GM12878 (cell line): ENCODE data around the gene DES. TPM values are rescaled to one million over a fixed set of nuclear protein-coding genes. Genes with fewer than 3 reads are reported as not detected.

Source experiments
- ATAC-seq: fragments of 200-7000 bp; cut with Tn5 transposase; 3 replicates; pipeline ENCODE4 v1.9.1; 2020; ENCODE audit warnings: mild to moderate bottlenecking, moderate library complexity
- BruUV-seq: library from RNA; stranded (reverse); fragments of 400-500 nt; replicated peaks from 2 replicates; lab custom pipeline; 2021; lab: Mats Ljungman, UMichigan
- CTCF ChIA-PET: fragments of 300-600 bp; sonication (Branson Sonifier 250); formaldehyde crosslinking; extraction: SDS; loops from one replicate; lab custom pipeline; 2021; ENCODE audit warnings: inconsistent platforms; lab: Yijun Ruan, JAX
- POLR2A ChIA-PET: fragments of 350-600 bp; formaldehyde crosslinking; extraction: SDS; loops from one replicate; lab custom pipeline; 2021; ENCODE audit warnings: inconsistent platforms; lab: Charles Lee
- RAD21 ChIA-PET: fragments of 300-600 bp; sonication (Branson Sonifier 250); formaldehyde crosslinking; loops from one replicate; lab custom pipeline; 2023; ENCODE audit warnings: antibody characterized with exemption; ENCODE audit not compliant: unreplicated experiment; lab: Charles Lee
- SMC1A ChIA-PET: fragments of 300-600 bp; sonication (Branson Sonifier 250); formaldehyde crosslinking; loops from one replicate; lab custom pipeline; 2023; ENCODE audit not compliant: unreplicated experiment, uncharacterized antibody; lab: Charles Lee
- DNase-seq: peaks from one replicate; pipeline ENCODE4 v3.0.0-alpha.2; 2011; ENCODE audit warnings: low read depth, low spot score
- FAIRE-seq: peaks from 3 replicates; lab custom pipeline; 2011; peaks lifted over from hg19 to GRCh38; lab: Jason Lieb, UNC
- H2AFZ ChIP-seq: 2 replicates; pipeline ENCODE4 v1.6.0; 2011; ENCODE audit warnings: low read depth, low read length, control low read depth; ENCODE audit not compliant: control insufficient read depth
- H3K27ac ChIP-seq: 2 replicates; pipeline ENCODE4 v1.5.1; 2011; ENCODE audit warnings: control low read depth; ENCODE audit not compliant: control insufficient read depth, insufficient read depth
- H3K27me3 ChIP-seq, 2 experiments: replicated peaks in 1 of 2; 2 replicates each; pipeline versions ENCODE4 v1.6.0 to v1.6.1; 2011; ENCODE audit warnings: low read length in 1 of 2; ENCODE audit not compliant: control insufficient read depth in 2 of 2, insufficient read depth in 2 of 2
- H3K36me3 ChIP-seq, 2 experiments: 2 replicates each; pipeline ENCODE4 v1.5.1; 2011; ENCODE audit warnings: low read length in 1 of 2; ENCODE audit not compliant: control insufficient read depth in 2 of 2, insufficient read depth in 2 of 2
- H3K4me1 ChIP-seq: 2 replicates; pipeline ENCODE4 v1.6.1; 2011; ENCODE audit warnings: mild to moderate bottlenecking, low read length, moderate library complexity, mixed read lengths; ENCODE audit not compliant: control insufficient read depth, insufficient read depth
- H3K4me2 ChIP-seq: 2 replicates; pipeline ENCODE4 v1.6.0; 2011; ENCODE audit warnings: control low read depth; ENCODE audit not compliant: control insufficient read depth, insufficient read depth
- H3K4me3 ChIP-seq: fragments of 200-600 bp; sonication (generic); 2 replicates; pipeline ENCODE4 v1.5.1; 2016
- H3K79me2 ChIP-seq: 2 replicates; pipeline ENCODE4 v1.6.0; 2011; ENCODE audit warnings: low read length; ENCODE audit not compliant: control insufficient read depth, insufficient read depth
- H3K9ac ChIP-seq: 2 replicates; pipeline ENCODE4 v1.8.0; 2011; ENCODE audit warnings: low read length, control low read depth, mixed read lengths; ENCODE audit not compliant: control insufficient read depth, insufficient read depth
- H3K9me3 ChIP-seq: replicated peaks from 3 replicates; pipeline ENCODE4 v1.5.1; 2011; ENCODE audit warnings: mild to moderate bottlenecking, low read length; ENCODE audit not compliant: control insufficient read depth, insufficient read depth
- H4K20me1 ChIP-seq: 2 replicates; pipeline ENCODE4 v1.6.0; 2011; ENCODE audit not compliant: control insufficient read depth, insufficient read depth
- BCL11A ChIP-seq: IDR thresholded peaks from 2 replicates; pipeline ENCODE4 v1.6.1; 2011; ENCODE audit warnings: low read depth, low read length
- CHD2 ChIP-seq: IDR thresholded peaks from 2 replicates; pipeline ENCODE4 v1.6.1; 2011; ENCODE audit warnings: low read depth, low read length, improper control_type of control experiment, borderline replicate concordance
- IKZF1 ChIP-seq: fragments of 450-650 bp; conservative IDR thresholded peaks from 2 replicates; pipeline ENCODE4 v1.6.1; 2017; ENCODE audit warnings: antibody characterized with exemption, mild to moderate bottlenecking
- IKZF2 ChIP-seq, 2 experiments: fragments of 450-650 bp; IDR thresholded peaks; 2 replicates each; pipeline ENCODE4 v1.6.1; 2017; ENCODE audit warnings: mild to moderate bottlenecking in 2 of 2, moderate library complexity in 2 of 2
- NBN ChIP-seq: fragments of 450-650 bp; IDR thresholded peaks from 2 replicates; pipeline ENCODE4 v1.6.1; 2016
- NFIC ChIP-seq: IDR thresholded peaks from 2 replicates; pipeline ENCODE4 v1.6.1; 2012; ENCODE audit warnings: low read depth, mild to moderate bottlenecking, inconsistent platforms, low read length, moderate library complexity
- whole genome bisulfite sequencing: methylation state at CpG from one replicate; pipeline ENCODE4 v1.1.6; 2016; ENCODE audit warnings: low lambda C conversion rate; ENCODE audit not compliant: insufficient replicate concordance, insufficient coverage; ENCODE audit errors: missing lambda C conversion rate; 5-methylcytosine and 5-hydroxymethylcytosine counted together
- in situ Hi-C: fragments of 300-500 bp; cut with MboI; formaldehyde crosslinking; loops from 9 replicates; pipeline ENCODE4 v1.14.3; 2018; ENCODE audit warnings: mixed read lengths
- intact Hi-C: fragments of 100-400 bp; cut with micrococcal nuclease; formaldehyde crosslinking; loops from one replicate; pipeline ENCODE4 v1.14.2; 2022; ENCODE audit not compliant: unreplicated experiment
- polyA plus RNA-seq, 11 experiments: library from polyadenylated mRNA; depleted of rRNA in 4 of 11; unstranded in 6 of 11; stranded (reverse) in 5 of 11; fragments of >200 nt; fragmentation: Nextera tagmentation in 4 of 11; fragmentation: Illumina TruSeq in 1 of 11; extraction: Ambion mirVana in 4 of 11; extraction: Trizol in 1 of 11; gene quantifications; 1 replicate in 1 of 11; 2 replicates in 10 of 11; pipeline versions ENCODE4 v1.2.1 to v1.2.3, GENCODE V29; 2011 to 2016; ENCODE audit warnings: inconsistent platforms in 2 of 11, missing spikeins in 2 of 11, low read depth in 1 of 11
- total RNA-seq, 4 experiments: library from RNA; depleted of rRNA in 3 of 4; stranded (reverse); fragments of >200 nt in 3 of 4; fragmentation: Illumina TruSeq in 1 of 4; extraction: Trizol in 1 of 4; gene quantifications; 2 replicates each; pipeline versions ENCODE4 v1.2.1 to v1.2.3, GENCODE V29; 2013 to 2021

DES gene
- total and polyA plus RNA-seq, 10 of the 15 experiments (the other 5 are each of a cell fraction or from before 2014, with no cell fraction given), result 0.80 TPM; not detected in 9

DNA sequence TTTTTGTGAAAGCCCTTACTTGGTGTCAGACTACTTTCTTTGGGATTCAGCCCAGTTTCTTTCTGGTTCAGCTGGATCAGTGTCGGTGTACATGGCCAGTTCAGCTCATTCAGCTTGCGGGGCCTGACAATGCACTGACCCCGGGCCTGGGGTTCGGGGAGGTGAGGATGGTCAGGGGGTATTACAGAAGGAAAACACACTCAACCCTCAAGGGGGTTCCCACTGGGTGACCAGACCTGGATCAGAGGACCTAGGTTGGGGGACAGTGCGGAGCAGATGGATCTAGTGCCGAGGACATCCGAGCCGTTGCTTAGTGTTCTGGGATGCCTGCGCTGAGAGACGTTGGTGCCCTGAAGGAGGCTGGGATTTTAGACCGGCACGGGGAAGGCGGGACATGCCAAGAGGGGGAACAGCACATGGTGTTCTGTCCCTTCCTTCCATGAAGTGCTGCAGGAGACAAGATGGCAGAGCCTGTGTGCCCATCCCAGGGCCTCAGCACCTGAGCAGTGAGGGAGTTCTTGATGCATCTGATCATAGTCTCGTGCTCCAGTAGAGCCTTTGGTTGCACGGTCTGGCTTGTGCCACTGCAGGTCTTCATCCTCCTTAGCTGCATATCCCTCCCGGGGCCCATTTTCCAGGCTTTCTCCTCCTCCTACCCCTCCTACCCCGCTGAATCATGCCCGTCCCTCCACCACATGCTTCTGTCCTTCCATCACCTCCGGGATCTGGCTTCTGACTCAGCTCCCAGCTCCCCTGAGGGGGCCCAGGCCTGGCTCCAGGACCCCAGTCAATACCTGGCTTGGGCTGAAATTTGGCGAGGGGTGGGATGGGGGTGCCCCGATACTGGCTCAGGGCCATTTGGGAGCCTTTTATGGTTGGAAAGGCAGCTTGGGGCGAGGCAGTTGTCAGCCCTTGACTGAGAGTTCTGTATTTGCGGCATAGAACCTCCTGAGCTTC, 34.5 kb downstream of the DES start:
- SMC1A ChIA-PET, result interaction anchor here (0.6 to 0.8 kb wide), 2 partner anchors 78 to 88 kb away, joined by 3 read pairs; no protein-coding TSS in a partner anchor
- BruUV-seq, result no TSS peak
- CTCF ChIA-PET, result interaction anchor here (1.0 kb wide), 1 partner anchor 49 kb away, joined by 3 read pairs; no protein-coding TSS in a partner anchor

More for the DNA sequence above, 34.5 kb downstream of the DES start:
- ChIA-PET RAD21 (no interaction called here), POLR2A (interaction anchor here (0.6 kb wide), 1 partner anchor 65 kb away, joined by 3 read pairs; the partner anchor contains the start of gene DNPEP)
- H3K4me1 ChIP-seq, result no peaks in the 10 kb centered on the region
- FAIRE-seq (no peak), ATAC-seq (no peak), DNase-seq (no peak)
- no peaks in the 10 kb centered on the region for H4K20me1 ChIP-seq
- no peak overlapping the region for H2AFZ ChIP-seq
- no peaks in the 10 kb centered on the region for H3K9me3 ChIP-seq
- H3K27me3 ChIP-seq, result peaks cover 6 to 9% of the 10 kb centered on the region in 2 experiments; a peak in 3 of 4 replicates
- no peak overlapping the region for H3K27ac ChIP-seq
- H3K4me2 ChIP-seq, result no peak overlapping the region
- H3K36me3 ChIP-seq, result no peaks in the 10 kb centered on the region
- TF ChIP-seq IKZF1 (no peak), CHD2 (no peak), IKZF2 (IDR thresholded peaks at IDR 0.05) (no peak), NBN (no peak), BCL11A (no peak), NFIC (no peak)
- in situ Hi-C loops, result no loop called here
- H3K4me3 ChIP-seq, result no peak overlapping the region
- no peak overlapping the region for H3K9ac ChIP-seq
- intact Hi-C loops, result no loop called here
- H3K79me2 ChIP-seq, result no peaks in the 10 kb centered on the region
- WGBS, result 26% methylated on average over 22 of the region's 23 CpGs
